ENCODE results near the gene PRR27. TPM values are rescaled to one million over a fixed set of nuclear protein-coding genes. Genes with fewer than 3 reads are reported as not detected.
A peak's percentile ranks its signal among the peaks of the same experiment; 100 is the strongest.

Gene PRR27
- total and polyA plus RNA-seq, 8 donors, result not detected

DNA sequence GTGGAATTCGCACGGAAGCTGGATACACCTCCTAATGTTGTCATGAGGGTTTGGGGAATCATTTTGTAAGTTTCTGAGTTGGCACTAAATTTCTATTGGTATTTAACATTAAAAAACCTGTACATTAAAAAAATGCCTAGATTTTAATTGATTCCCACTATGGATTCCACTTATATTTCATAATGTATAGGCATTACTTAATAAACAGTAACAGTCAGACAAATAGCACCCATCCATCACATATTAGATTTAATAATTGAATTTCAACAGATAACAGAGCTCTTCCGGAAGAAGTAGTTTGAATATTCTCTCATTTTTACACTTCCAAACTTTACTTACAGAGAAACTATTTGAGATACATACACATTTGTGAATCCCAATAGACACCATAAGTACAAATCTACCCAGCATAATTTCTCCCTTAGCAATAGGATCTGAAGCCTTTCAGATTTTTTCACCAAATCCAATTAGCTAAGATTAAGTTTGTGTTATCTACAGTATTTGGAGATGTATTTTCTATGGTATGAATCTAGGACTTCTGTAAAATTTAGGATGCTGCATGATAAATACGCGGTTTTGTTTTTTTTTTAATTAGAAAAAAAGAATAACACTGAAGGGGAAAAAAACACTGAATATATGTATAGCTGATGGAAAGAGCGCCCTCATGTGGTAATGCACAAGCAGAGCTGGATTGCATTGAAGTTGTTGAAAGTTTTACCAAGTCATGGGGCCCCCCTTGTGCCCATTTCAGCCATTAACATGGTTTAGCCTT, 29.3 kb downstream of the PRR27 start:
- H3K36me3 ChIP-seq, result no peaks in the 10 kb centered on the region
- no peak overlapping the region for H3K4me3 ChIP-seq
- ATAC-seq, result peak; percentile 48 to 82 (median 72)
- H3K27ac ChIP-seq, result peak overlapping the region in 1 of 4 donors; percentile 33
- intact Hi-C loops (cut with DNase I), result no loop called here
- 20 to 23% methylated on average over 6 of the region's 6 CpGs for WGBS, 2 donors
- no peak for FAIRE-seq
- peak in 3 of 4 donors; percentile 39 to 54 (median 49) for TF ChIP-seq CTCF (IDR thresholded peaks at IDR 0.05)
- peak in 1 of 6 donors; percentile 22 for DNase-seq
- no peaks in the 10 kb centered on the region for H3K27me3 ChIP-seq
- H3K4me1 ChIP-seq, result peaks cover 0 to 19% (median 13%) of the 10 kb centered on the region in 3 donors
- no peaks in the 10 kb centered on the region for H3K9me3 ChIP-seq

GRCh38 chr4:70183940-70184246, 29.9 kb downstream of the PRR27 start:
- Histone ChIP-seq H3K9me3 (no peaks in the 10 kb centered on the region), H3K27ac (no peak overlapping the region), H3K27me3 (no peaks in the 10 kb centered on the region), H3K4me1 (peaks cover 0 to 19% (median 13%) of the 10 kb centered on the region in 3 donors), H3K4me3 (no peak overlapping the region), H3K36me3 (no peaks in the 10 kb centered on the region)
- peak in 1 of 4 donors; percentile 6 for TF ChIP-seq CTCF (IDR thresholded peaks at IDR 0.05)
- no peak for ATAC-seq
- FAIRE-seq, result no peak
- intact Hi-C loops (cut with DNase I), result no loop called here
- 47 to 60% methylated on average over 1 of the region's 1 CpG for WGBS, 2 donors
- DNase-seq, result no peak

- no peak overlapping the region for H3K27ac ChIP-seq
- FAIRE-seq, result no peak
- TF ChIP-seq CTCF (IDR thresholded peaks at IDR 0.05), result no peak
- no peak overlapping the region for H3K4me3 ChIP-seq
- no peak for DNase-seq
- 88 to 92% methylated on average over 1 of the region's 1 CpG for WGBS, 2 donors
- ATAC-seq, result no peak
- intact Hi-C loops (cut with DNase I), result no loop called here
- peaks cover 0 to 16% (median 7%) of the 10 kb centered on the region in 3 donors for H3K4me1 ChIP-seq
- no peaks in the 10 kb centered on the region for H3K27me3 ChIP-seq
- no peaks in the 10 kb centered on the region for H3K36me3 ChIP-seq
- no peaks in the 10 kb centered on the region for H3K9me3 ChIP-seq
Observed at GRCh38 chr4:70187216-70187615, 33.2 kb downstream of the PRR27 start.

DNA sequence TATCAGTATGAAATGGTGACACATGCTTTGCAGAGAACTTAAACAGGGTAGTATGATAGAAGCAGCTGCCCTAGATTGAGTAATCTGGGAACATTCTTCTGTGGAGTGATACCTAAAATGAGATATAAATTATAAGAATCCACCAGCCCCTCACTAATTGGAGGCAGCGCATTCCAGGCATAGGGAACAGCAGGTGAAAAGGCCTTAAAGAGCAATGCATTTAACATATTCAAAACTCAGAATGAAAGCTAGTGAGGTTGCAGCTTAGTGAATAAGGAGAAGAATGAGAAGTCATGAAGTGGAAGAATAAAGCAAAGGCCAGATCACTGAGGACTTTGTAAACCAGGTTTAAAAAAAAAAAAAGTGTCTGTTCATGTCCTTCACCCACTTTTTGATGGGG, 36.5 kb downstream of the PRR27 start:
- no peak for TF ChIP-seq CTCF (IDR thresholded peaks at IDR 0.05)
- FAIRE-seq, result no peak
- 98 to 100% methylated on average over 1 of the region's 1 CpG for WGBS, 2 donors
- no peak for ATAC-seq
- intact Hi-C loops (cut with DNase I), result no loop called here
- Histone ChIP-seq H3K27ac (no peak overlapping the region), H3K4me1 (peaks cover 0 to 4% (median 0%) of the 10 kb centered on the region in 3 donors), H3K4me3 (no peak overlapping the region), H3K27me3 (no peaks in the 10 kb centered on the region), H3K9me3 (no peaks in the 10 kb centered on the region), H3K36me3 (no peaks in the 10 kb centered on the region)
- no peak for DNase-seq

DNA sequence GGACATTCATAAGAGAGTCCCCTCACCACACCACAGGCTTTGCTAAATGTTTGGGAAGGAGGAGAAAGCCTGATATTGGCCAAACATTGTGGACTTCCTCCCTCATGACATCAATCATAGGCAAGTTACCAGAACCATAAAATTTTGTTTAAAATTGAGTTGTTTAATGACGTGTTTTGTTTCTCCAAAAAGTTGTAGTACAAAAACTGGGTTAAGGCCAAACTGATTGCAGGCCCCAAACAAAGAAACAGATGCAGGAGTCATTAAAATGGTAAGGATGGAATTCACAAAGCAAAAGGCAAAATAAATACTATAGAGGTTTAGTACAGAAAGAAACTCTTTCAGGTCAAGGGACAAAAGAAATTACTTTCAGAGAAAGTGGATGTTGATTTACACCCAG, 37.6 kb downstream of the PRR27 start:
- DNase-seq, result no peak
- no peak for ATAC-seq
- intact Hi-C loops (cut with DNase I), result no loop called here
- no peaks in the 10 kb centered on the region for H3K9me3 ChIP-seq
- no peak for TF ChIP-seq CTCF (IDR thresholded peaks at IDR 0.05)
- peaks cover 0 to 4% (median 0%) of the 10 kb centered on the region in 3 donors for H3K4me1 ChIP-seq
- WGBS, 2 donors, result 44 to 48% methylated on average over 1 of the region's 1 CpG
- no peak overlapping the region for H3K4me3 ChIP-seq
- no peaks in the 10 kb centered on the region for H3K36me3 ChIP-seq
- H3K27me3 ChIP-seq, result no peaks in the 10 kb centered on the region
- FAIRE-seq, result no peak
- no peak overlapping the region for H3K27ac ChIP-seq

Data from pancreas (tissue), 10 donors.